HUDEP-2 (cell line): ENCODE data around the gene NAT16.
"Not testable (repeated sequence)": the region's sequence is repeated elsewhere in the genome, so short reads cannot be mapped to it uniquely, and the experiment has no call there.

Experiments
- DNase-seq, 76 experiments: peaks; one replicate each; lab custom pipeline; 2025; ENCODE audit not compliant: unreplicated experiment in 76 of 76; lab: John Stamatoyannopoulos, UW

The NAT16 gene

DNA sequence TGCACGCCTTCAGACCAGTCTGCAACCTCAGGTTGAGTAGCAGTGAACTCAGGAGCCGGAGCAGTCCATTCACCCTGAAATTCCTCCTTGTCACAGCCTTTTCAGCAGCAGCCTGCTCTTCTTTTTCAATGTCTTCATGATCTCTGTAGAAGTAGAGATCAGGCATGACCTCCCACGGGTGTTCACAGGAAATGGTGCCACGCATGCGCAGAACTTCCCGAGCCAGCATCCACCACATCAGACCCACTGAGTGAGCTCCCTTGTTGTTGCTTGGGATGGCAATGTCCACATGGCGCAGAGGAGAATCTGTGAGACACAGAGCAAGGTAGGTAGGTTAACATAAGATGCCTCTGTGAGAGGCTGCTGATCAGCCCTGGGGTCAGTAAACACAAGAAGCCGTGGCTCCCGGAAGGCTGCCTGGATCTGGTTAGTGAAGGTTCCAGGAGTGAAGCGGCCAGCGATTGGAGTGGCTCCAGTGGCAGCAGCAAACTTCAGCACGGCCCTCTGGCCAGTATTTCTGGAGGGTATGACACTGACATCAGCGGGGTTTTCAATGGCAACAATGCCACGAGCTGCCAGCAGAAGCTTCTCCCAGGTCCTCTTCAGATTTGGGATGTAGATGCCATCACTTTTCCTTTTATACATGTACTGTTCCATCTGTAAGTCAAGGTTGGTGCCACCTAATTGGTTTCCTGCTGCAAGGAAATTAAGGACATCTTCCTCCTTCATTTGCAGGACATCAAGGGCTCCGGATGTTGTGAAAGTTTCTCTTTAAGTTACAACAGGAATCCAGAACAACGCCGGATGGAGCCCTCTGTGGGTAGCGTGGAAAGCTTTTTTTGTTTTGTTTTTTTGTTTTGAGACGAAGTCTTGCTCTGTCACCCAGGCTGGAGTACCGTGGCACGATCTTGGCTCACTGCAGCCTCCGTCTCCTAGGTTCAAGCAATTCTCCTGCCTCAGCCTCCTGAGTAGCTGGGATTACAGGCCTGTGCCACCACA, 23.9 kb upstream of the NAT16 start:
- DNase-seq = not testable (repeated sequence)

DNA sequence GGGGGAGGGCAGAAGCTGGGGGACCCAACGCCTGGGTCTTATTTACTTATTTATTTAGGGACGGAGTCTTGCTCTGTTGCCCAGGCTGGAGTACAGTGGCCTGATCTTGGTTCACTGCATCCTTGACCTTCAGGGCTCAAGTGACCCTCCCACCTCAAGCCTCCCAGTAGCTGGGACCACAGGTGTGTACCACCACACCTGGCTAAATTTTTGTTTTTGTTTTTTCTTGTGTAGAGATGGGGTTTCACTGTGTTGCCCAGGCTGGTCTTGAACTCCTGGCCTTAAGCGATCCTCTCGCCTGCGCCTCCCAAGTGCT, 22.5 kb upstream of the NAT16 start:
- DNase-seq = no peak

DNA sequence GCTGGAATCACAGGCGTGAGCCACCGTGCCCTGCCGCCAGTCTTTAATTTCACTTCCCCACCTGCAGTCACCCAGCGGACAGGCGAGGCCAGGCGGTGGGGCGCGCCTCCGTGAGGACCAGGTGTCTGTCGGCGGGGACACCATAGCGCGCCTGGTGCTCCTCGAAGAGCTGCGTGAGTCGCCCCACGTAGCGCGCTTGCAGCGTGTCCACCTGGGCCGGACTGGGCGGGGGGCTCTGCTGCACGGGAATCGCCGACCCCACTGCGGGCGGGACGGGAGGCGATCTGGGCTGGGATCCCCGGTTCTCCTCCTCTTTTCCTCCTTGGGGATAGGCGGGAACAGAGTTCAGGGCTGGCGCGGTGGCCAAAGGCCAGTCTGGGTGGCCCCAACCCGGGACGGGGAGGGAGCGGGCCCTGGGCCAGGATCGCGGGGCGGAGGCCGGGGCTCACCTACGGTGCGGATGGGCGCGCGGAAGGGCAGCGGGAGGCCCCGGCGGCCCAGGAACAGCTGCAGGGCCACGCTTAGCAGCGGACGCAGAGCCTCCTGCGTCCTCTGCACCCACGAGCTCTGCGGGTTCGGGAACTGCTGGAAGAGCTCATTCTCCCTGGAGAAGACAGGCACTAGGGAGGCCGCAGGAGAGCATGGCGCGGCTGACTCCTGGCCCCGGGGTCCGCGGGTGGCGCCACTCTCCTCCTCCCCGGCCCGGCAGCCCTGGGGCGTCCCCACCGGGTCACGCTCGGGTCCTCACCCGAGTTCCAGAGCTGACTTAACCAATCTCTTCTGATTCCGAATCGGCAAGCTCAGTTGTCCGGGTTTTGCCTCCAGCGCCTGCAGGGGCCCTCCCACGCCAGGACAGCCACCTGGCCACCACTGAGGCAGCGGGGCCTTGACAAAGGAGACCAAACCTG, 21.9 kb upstream of the NAT16 start:
- DNase-seq = no peak

DNA sequence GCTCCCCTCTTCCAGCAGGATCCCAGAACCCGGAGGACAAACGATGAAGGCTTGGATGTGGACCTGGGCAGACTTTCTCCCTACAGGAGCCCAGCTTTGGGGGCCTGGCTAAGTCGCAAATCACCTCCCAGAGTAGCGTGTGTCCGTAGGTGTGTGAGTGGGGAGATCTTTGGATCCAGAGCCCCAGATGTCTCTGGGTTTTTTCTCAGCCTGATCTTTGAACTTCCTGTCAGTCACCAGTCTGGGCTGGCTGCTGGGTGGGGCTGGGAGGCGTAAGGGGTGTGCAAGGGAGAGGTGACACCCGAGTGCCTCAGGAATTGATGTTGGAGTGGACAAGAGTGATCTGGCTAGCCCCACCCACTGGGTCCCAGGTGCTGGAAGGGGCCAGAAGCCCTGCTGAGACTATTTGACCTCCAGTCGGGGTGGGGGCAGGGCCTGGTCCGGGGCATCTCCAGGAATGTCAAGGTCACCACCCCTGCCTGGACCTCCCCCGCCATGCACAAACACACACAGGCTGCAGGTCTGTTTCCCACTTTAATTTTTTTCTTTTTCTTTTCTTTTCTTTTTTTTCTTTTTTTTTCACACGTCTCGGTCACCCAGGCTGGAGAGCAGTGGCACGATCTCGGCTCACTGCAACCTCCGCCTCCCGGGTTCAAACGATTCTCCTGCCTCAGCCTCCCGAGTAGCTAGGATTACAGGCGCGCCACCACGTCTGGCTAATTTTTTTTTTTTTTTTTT, 20.9 kb upstream of the NAT16 start, which contains the start of gene MOGAT3:
TSS of gene MOGAT3 (minus strand) at position 175 of the 738 bp plus-strand sequence. CDS start 182 bp downstream, outside the sequence.
- peak in 1 of 76 experiments; percentile 2 for DNase-seq

DNA sequence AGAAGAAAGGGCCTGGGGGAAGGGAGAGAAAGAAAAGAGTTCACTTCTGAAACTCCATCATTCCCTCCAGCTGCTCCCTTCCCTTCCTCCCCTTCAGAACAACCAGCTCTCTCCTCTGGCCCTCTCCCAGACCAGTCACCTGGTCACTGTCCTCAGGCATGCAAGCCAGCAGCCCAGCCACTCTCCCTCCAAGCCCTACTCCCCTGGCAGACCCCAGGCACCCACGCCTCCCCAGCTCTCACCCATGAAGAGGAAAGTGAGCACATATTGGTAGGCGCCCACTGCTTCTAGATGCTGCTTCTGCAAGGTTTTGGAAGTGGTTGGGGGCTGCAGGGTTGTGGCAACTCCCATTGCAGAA, 20.4 kb upstream of the NAT16 start:
- DNase-seq = no peak

DNA sequence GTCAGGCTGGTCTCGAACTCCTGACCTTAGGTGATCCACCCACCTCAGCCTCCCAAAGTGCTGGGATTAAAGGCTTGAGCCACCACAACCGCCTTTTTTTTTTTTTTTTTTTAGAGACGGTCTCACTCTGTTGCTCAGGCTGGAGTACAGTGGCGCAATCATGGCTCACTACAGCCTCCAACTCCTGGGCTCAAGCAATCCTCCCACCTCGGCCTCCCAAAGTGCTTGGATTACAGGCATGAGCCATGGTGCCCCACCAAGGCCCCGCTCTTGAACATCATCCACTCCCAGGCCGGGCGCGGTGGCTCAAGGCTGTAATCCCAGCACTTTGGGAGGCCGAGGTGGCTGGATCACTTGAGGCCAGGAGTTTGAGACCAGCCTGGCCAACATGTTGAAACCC, 19.4 kb upstream of the NAT16 start:
- not testable (repeated sequence) for DNase-seq

DNA sequence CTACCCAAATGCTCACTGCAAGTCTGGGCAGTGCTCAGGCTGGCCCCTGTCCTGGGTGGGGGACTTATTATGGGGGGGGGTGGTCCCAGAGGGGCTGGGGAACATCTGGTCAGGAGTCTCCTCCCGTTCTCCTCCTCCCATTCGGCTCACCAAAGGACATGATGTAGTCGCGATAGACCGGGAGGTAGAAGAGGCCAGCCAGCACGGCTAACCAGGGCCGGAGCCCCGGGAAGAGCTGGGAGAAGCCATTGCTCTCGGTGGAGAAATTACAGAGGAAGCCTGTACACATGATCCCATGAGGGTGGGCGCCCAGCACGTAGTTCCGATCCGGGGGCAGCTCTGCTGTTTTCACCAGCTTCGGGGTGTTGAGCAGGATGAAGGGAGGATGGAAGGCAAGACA, 18.4 kb upstream of the NAT16 start:
- no peak for DNase-seq

DNA sequence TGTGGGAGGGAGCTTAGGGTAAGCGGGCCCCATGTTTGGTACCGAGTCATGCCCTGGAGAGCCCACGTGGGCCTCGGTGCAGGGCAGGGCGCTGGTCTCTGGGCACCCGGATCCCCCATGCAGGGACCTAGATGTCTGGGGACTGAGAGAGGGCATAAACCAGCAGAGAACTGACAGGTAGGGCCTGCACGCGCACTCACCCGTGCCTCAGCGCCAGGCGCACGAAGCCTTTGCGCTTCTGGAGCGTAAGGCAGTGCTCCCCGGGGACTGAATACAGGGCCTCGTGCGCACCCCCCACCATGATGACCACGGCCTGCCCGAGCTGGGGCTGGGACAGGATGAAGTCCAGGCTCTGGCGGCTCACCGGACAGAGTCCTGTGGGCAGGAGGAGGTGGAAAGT, 17.9 kb upstream of the NAT16 start:
- DNase-seq = no peak

DNA sequence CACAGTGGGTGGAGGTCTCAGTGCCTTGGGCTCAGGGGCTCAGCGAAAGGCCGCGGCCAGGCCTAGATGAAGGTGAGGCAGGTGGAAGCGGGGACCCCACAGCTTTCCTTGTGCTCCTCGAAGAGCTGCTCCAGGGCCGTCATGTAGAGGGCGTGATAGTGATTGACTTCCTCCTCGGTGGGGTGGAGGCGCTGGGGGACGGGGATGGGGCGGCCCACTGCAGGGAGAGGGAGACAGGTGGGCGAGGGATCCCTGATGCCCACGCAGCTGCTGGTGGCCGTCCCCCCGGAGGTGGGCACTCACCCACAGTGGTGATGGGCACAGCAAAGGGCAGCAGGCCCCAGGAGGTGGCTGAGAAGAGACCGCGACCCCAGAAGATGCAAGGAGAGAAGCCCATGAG, 15.8 kb upstream of the NAT16 start:
- no peak for DNase-seq

DNA sequence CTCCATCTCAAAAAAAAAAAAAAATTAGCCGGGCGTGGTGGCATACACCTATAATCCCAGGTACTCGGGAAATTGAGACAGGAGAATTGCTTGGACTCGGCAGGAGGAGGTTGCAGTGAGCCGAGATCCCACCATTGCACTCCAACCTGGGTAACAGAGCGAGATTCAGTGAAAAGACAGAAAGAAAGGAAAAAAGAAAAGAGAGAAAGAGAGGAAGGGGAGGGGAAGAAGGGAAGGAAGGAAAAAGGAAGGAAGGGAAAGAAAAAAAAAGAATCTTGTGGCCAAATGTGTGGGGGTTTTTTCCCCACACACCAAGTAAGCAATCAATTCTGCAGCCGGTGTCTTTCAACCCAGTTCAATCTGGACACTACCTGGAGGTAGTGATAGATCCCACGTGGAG, 9.0 kb upstream of the NAT16 start:
- DNase-seq = no peak

DNA sequence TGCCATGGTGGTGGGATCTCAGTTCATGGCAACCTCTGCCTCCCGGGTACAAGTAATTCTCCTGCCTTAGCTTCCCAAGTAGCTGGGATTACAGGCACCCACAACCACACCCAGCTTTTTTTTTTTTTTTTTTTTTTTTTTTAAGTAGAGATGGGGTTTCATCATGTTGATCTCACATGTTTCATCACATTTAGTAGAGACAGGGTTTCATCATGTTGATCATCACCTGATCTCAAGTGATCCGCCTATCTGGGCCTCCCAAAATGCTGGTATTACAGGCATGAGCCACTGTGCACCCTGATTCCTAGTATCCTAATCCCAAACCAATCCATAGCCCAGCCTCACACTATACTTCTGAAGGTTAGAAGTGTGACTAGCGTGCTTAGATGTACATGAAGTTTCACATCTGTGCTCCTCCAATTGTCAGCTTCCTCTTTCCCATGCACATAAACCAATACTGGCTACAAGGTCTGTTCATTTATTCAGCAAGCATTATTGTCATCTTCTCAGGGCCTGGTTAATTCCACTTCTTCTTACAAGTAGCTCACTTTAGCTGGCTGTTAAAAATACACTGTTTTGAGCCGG, 6.8 kb upstream of the NAT16 start:
- no peak for DNase-seq

DNA sequence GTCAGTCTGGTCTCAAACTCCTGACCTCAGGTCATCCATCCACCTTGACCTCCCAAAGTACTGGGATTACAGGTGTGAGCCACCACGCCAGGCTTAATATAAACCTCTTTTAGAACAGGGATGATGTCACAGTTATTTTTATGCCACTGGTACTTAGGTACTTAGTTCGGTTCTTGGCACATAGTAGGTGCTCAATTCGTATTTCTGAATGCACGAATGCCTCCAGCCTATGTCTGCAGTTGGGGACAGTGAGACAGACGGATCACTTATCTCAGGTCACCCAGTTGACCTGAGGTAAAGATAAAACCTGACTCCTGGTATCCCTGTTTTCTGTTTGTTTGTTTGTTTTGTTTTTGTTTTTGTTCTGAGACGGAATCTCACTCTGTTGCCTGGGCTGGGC, 6.1 kb upstream of the NAT16 start:
- no peak for DNase-seq

DNA sequence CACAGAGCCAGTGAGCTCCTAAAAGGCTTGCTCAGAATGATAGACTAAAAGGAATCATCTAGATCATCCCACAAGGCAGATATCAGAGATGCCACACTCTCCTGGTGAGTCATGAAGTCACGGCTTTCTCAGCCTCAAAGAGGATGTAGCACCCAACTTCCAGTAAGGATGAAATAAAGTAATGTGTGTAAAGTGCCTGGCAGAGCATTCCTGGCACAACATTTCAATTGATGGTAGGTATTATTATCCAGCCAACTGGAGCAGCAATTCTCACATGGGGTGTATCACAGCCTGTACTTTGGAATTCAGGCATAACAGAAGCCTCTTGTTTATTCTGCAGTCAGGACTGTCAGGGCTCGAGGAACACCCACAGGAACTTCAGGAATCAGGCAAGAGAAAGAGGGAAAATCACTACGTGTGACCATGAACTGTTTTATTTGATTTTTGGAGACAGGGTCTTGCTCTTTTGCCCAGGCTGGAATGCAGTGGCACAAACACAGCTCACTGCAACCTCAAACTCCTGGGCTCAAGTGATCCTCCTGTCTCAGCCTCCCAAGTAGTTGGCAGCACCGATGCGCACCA, 5.3 kb upstream of the NAT16 start:
- peak in 1 of 76 experiments; percentile 34 for DNase-seq

DNA sequence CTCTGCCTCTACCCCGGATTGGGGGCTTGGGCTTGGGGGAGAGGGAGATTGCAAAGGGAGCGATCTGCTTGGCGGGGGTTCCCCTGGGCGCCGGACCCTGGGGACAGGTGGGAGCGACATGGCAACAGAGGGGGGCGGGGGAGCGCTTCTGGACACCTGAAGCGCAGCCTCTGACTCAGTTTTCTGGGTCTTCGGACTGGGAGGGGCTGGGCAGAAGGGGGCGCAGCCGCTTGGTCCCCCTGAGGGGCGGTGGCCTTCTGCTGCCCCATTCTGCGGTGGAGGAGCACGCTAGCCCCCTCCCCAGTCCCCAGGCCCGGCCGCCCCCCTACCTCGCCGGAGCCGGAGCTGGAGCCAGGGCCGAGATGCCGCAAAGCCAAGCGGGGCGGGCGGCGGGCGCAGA, 380 bp downstream of the NAT16 start:
- DNase-seq = no peak

DNA sequence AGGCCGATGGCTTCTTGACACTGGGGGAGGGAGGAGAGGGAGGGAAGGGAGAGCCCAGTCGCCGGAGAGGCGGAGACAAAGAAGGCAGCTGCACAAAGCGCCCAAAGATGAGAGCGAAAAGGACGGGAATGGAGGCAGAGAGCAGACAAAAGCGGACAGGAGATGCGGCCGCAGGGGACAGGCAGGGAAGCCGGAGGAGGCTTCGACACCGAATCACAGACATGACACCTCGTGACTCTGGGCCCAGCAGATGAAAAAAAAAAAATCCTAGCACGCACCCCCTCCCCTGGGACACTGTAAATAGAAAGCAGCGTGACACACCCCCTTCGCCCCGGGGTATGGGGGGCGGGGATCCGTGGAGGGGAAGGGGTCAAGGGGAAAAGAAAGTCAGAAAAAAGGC, 976 bp downstream of the NAT16 start:
- peak in 1 of 76 experiments; percentile 6 for DNase-seq

DNA sequence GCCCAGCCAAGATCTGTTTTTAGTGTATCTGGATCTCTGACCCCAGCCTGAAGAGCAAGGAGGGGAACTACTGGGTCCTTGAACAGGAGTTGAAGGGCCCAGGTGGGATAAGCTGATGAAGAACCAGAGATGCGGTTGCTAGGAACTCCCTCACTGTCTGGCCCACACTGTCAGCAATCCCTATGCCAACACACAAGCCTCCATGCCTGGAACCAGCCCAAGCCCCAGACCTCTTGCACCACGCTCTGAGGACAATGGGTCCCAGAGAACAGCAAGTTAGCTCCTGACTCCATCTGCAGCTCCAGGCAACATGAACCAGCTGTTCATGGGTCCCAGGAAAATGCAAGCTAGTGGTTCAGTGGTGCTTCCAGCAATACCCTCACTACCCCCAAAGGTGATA, 2.4 kb downstream of the NAT16 start:
- no peak for DNase-seq

DNA sequence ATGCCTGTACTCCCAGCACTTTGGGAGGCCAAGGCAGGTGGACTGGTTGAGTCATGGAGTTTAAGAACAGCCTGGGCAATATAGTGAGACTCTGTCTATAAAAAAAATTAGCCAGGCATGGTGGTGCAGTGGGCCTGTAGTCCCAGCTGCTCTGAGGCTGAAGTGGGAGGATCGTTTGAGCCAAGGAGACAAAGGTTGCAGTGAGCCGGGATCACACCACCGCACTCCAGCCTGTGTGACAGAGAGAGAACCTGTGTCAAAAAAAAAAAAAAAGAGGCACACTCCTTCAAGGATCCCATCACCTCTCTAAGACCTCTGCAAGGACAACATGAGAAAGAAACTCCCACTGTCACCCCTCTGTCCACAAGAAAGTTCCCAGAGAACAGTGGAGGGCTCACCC, 4.4 kb downstream of the NAT16 start:
- DNase-seq = no peak

DNA sequence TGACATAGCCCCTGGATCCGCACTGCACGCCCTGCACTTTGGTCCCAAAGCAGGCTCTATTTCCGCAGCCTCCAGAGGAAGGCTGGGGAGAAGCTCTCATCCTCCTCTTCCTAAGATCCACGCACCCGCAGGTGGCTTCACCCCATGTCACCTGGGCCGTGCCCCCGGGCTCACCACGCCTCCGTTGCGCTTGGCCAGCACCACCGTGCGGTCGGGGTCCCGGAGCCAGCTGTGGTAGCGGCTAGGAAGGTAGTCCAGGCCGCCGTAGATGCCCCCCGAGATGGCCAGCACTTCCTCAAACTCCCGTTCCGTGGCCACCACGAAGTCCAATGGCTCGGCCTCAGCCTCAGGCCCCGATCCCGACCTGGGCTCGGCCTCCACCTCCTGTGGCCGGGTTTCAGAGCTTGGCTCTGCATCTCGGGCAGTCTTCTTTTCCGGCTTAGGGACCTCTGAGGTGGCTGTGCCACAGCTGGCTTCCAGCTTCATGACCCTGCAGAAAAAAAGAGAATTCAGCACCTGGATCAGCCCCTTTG, 5.7 kb downstream of the NAT16 start:
- DNase-seq = no peak

DNA sequence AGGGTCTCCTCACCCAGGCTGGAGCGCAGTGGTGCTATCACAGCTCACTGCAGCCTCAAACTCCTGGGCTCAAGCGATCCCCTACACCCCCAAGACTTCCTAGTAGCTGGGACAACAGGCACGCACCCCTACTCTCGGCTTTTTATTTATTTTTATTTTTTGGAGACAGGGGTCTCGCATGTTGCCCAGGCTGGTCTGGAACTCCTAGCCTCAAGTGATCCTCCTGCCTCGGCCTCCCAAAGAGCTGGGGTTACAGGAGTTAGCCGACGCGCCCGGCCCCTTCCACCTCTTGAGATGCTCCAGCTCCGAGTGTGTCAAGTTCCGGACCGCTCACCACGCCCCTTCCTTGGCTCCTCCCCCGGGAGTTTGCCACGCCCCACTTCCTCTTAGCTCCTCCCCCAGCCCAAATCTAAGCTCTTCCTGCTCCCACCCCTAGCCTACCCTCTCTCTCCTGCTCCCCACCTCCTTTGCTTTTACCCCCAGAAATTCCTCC, 6.3 kb downstream of the NAT16 start:
- peak in 70 of 76 experiments; percentile 5 to 79 (median 54) for DNase-seq
